Measurements from ENCODE around the gene VAMP8.
A peak's percentile ranks its signal among the peaks of the same experiment; 100 is the strongest.
"Not testable (repeated sequence)": the region's sequence is repeated elsewhere in the genome, so short reads cannot be mapped to it uniquely, and the experiment has no call there.

Gene VAMP8

GRCh38 chr2:85590950-85591349 is 13.6 kb downstream of the VAMP8 start:
- H3K9me3 ChIP-seq (ENCODE audit: control insufficient read depth, low read length) = no peaks in the 10 kb centered on the region
- H3K27ac ChIP-seq = peak overlapping the region; percentile 79
- TF ChIP-seq, protein P1, sequence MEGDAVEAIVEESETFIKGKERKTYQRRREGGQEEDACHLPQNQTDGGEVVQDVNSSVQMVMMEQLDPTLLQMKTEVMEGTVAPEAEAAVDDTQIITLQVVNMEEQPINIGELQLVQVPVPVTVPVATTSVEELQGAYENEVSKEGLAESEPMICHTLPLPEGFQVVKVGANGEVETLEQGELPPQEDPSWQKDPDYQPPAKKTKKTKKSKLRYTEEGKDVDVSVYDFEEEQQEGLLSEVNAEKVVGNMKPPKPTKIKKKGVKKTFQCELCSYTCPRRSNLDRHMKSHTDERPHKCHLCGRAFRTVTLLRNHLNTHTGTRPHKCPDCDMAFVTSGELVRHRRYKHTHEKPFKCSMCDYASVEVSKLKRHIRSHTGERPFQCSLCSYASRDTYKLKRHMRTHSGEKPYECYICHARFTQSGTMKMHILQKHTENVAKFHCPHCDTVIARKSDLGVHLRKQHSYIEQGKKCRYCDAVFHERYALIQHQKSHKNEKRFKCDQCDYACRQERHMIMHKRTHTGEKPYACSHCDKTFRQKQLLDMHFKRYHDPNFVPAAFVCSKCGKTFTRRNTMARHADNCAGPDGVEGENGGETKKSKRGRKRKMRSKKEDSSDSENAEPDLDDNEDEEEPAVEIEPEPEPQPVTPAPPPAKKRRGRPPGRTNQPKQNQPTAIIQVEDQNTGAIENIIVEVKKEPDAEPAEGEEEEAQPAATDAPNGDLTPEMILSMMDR (IDR thresholded peaks at IDR 0.05) = no peak
- no peaks in the 10 kb centered on the region for H3K36me3 ChIP-seq (ENCODE audit: control insufficient read depth, insufficient read depth, low read length)
- H3K9ac ChIP-seq = no peak overlapping the region
- no peaks in the 10 kb centered on the region for H3K27me3 ChIP-seq (ENCODE audit: control insufficient read depth, insufficient read depth, low read length)
- peaks cover 7% of the 10 kb centered on the region for H3K4me1 ChIP-seq
- peaks cover 33% of the 10 kb centered on the region for H3K79me2 ChIP-seq
- no peak overlapping the region for H3K4me2 ChIP-seq (ENCODE audit: low read length)
- H3K4me3 ChIP-seq (ENCODE audit: low read depth, low read length) = no peak overlapping the region
- no peak overlapping the region for H2AFZ ChIP-seq

GRCh38 chr2:85591563-85591962 is 14.2 kb downstream of the VAMP8 start:
- Histone ChIP-seq H3K27ac (peak overlapping the region; percentile 79), H3K4me3 (ENCODE audit: low read depth, low read length) (no peak overlapping the region), H3K4me1 (peaks cover 11% of the 10 kb centered on the region), H3K4me2 (ENCODE audit: low read length) (no peak overlapping the region), H3K36me3 (ENCODE audit: control insufficient read depth, insufficient read depth, low read length) (no peaks in the 10 kb centered on the region), H3K9me3 (ENCODE audit: control insufficient read depth, low read length) (no peaks in the 10 kb centered on the region), H3K9ac (no peak overlapping the region), H2AFZ (no peak overlapping the region), H3K27me3 (ENCODE audit: control insufficient read depth, insufficient read depth, low read length) (no peaks in the 10 kb centered on the region), H3K79me2 (peaks cover 39% of the 10 kb centered on the region)
- TF ChIP-seq, protein P1 (IDR thresholded peaks at IDR 0.05) = no peak

- not testable (repeated sequence) for H3K27ac ChIP-seq; H3K4me2 ChIP-seq (ENCODE audit: low read length); H3K36me3 ChIP-seq (ENCODE audit: control insufficient read depth, insufficient read depth, low read length); H3K4me3 ChIP-seq (ENCODE audit: low read depth, low read length); H2AFZ ChIP-seq; H3K27me3 ChIP-seq (ENCODE audit: control insufficient read depth, insufficient read depth, low read length); H3K9ac ChIP-seq; H3K9me3 ChIP-seq (ENCODE audit: control insufficient read depth, low read length)
- H3K4me1 ChIP-seq = peaks cover 15% of the 10 kb centered on the region
- H3K79me2 ChIP-seq = peaks cover 42% of the 10 kb centered on the region
Measured at GRCh38 chr2:85592299-85592698, 14.9 kb downstream of the VAMP8 start.

GRCh38 chr2:85593023-85593422 is 15.6 kb downstream of the VAMP8 start:
- H3K4me1 ChIP-seq = peaks cover 15% of the 10 kb centered on the region
- H3K27me3 ChIP-seq (ENCODE audit: control insufficient read depth, insufficient read depth, low read length) = no peaks in the 10 kb centered on the region
- H3K79me2 ChIP-seq = peaks cover 42% of the 10 kb centered on the region
- no peak overlapping the region for H3K4me3 ChIP-seq (ENCODE audit: low read depth, low read length)
- H3K9me3 ChIP-seq (ENCODE audit: control insufficient read depth, low read length) = no peaks in the 10 kb centered on the region
- H3K36me3 ChIP-seq (ENCODE audit: control insufficient read depth, insufficient read depth, low read length) = no peaks in the 10 kb centered on the region
- TF ChIP-seq, protein P1 (IDR thresholded peaks at IDR 0.05) = no peak
- H3K27ac ChIP-seq = no peak overlapping the region
- no peak overlapping the region for H3K9ac ChIP-seq
- H2AFZ ChIP-seq = no peak overlapping the region
- no peak overlapping the region for H3K4me2 ChIP-seq (ENCODE audit: low read length)

DNA sequence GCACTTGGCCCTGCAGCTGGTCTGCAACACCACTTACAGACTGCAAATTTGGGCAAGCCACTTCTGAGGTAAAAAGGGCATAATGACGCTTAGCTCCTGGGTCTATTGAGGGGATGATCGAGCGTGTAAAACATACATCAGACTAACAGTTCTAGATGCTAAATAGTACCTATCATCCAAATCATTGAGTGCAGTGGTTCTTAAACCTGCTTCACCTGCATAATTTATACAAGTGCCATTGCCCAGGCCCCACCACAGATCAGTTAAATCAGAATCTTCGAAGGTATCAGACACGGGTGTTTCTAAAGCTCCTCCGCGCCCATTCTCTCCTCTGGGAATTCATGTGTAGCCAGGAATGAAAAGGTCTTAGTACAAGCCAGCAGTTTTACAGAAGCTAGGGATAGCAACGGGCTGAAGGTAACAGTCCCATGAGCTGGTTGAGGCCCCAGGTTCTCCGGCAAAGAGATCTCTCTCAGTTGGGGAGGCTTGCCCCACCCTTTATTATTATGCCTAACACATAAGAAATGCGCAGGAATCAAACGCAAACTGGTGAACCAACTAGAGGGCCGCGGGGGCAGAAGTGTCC is 17.4 kb downstream of the VAMP8 start:
- Histone ChIP-seq H3K4me2 (ENCODE audit: low read length) (peak overlapping the region; percentile 89), H3K9ac (peak overlapping the region; percentile 32), H3K9me3 (ENCODE audit: control insufficient read depth, low read length) (no peaks in the 10 kb centered on the region), H3K36me3 (ENCODE audit: control insufficient read depth, insufficient read depth, low read length) (no peaks in the 10 kb centered on the region), H3K27ac (peak overlapping the region; percentile 86), H2AFZ (peak overlapping the region; percentile 86), H3K4me3 (ENCODE audit: low read depth, low read length) (peak overlapping the region; percentile 86), H3K79me2 (peaks cover 35% of the 10 kb centered on the region), H3K27me3 (ENCODE audit: control insufficient read depth, insufficient read depth, low read length) (no peaks in the 10 kb centered on the region), H3K4me1 (peaks cover 15% of the 10 kb centered on the region)
- TF ChIP-seq, protein P1 (IDR thresholded peaks at IDR 0.05) = no peak

Measured in parathyroid adenoma (tissue), 2 donors.